GM11168 (cell line): ENCODE data around the gene CTBP1.

Experiments
- in situ Hi-C: fragments of 300-500 bp; cut with MboI; formaldehyde crosslinking; loops from one replicate; pipeline ENCODE4 v1.12.0; 2022; ENCODE audit warnings: low sequenced_read_pairs; ENCODE audit not compliant: unreplicated experiment

The CTBP1 gene

GRCh38 chr4:1285151-1285789 lies 36.3 kb upstream of the CTBP1 start:
- in situ Hi-C loops, result no loop called here

- in situ Hi-C loops, result no loop called here
Observed at GRCh38 chr4:1283711-1284110, 34.8 kb upstream of the CTBP1 start.

GRCh38 chr4:1279253-1279652 lies 30.3 kb upstream of the CTBP1 start:
- in situ Hi-C loops, result no loop called here

GRCh38 chr4:1277667-1278665 lies 29.0 kb upstream of the CTBP1 start:
- in situ Hi-C loops, result no loop called here

- in situ Hi-C loops, result no loop called here
Observed at GRCh38 chr4:1276984-1277383, 28.1 kb upstream of the CTBP1 start.

DNA sequence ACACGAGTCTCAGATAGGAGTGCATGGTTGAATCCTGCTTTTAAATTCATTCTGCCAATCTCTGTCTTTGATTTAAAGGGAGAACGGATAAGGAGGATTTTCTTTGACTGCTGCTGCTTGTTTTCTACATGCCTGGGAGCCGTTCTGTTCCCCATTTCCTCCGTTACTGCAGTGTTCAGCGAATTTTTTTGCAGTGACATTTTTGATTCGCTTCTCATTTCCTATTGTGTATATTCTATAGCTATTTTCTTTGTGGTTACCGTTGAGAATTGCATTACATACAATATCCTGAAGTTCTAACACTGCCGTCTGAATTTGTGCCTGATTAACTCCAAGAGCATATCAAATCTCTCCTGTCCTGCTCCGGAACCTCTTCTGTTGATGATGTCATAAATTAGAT lies 25.9 kb upstream of the CTBP1 start:
- in situ Hi-C loops, result no loop called here

GRCh38 chr4:1271686-1272085 lies 22.8 kb upstream of the CTBP1 start:
- in situ Hi-C loops, result no loop called here

GRCh38 chr4:1269209-1269608 lies 20.3 kb upstream of the CTBP1 start:
- in situ Hi-C loops, result loop anchor here (5.0 to 10.0 kb wide), 2 partner anchors 104 to 137 kb away; no protein-coding TSS in a partner anchor

DNA sequence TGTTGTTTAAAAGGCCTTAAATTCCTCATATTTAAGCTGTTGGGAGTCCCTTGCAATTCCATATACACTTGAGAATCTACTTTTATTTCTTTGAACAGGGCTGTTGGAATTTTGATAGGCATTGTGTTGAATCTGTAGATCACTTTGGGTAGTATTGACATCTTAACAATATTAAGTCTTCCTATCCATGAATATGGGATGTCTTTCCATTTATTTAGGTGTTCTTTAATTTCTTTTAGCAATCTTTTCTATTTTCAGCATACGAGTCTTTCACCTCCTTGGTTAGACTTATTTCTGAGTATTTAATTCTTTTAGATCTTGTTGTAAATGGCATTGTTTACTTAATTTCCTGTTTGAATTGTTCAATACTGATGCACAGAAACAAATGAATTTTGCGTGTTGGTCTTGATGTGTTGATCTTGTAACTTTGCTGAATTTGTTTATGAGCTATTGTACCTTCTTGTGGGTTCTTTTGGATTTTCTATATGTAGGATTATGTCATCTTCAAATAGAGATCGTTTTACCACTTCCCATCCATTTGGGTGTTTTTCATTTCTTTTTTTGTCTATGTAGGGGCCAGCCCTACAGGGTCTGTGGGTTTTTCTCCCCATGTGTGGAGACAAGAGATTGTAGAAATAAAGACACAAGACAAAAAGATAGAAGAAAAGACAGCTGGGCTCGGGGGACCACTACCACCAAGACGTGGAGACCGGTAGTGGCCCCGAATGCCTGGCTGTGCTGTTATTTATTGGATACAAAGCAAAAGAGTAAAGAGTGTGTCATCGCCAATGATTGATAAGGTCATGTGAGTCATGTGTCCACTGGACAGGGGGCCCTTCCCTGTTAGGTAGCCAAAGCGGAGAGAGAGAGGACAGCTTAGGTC lies 18.2 kb upstream of the CTBP1 start:
- in situ Hi-C loops, result loop anchor here (5.0 to 10.0 kb wide), 2 partner anchors 102 to 135 kb away; no protein-coding TSS in a partner anchor

- in situ Hi-C loops, result loop anchor here (5.0 to 10.0 kb wide), 2 partner anchors 101 to 133 kb away; no protein-coding TSS in a partner anchor
Observed at GRCh38 chr4:1265351-1265750, 16.4 kb upstream of the CTBP1 start.

DNA sequence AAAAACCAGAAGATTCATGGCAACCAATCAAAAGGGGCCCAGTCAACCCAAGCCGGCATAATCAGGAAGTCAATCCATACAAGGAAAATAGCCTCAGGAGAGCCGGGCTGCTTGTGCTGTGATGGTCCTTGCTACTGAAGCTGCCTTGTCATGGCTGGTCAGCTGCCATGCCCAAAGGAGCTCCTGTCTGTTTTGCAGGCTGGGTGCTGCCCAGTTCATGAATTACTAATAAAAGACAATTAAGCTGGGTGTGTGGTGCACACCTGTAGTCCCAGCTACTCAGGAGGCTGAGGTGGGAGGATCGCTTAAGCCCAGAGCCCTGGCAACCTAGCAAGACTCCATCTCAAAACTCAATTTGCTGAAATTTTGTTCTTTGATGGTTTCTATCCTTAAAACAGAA lies 16.0 kb upstream of the CTBP1 start:
- in situ Hi-C loops, result loop anchor here (5.0 to 10.0 kb wide), 2 partner anchors 100 to 133 kb away; no protein-coding TSS in a partner anchor

- in situ Hi-C loops, result loop anchor here (10.0 kb wide), 1 partner anchor 97 kb away; no protein-coding TSS in a partner anchor
Observed at GRCh38 chr4:1261107-1261928, 12.4 kb upstream of the CTBP1 start.

- in situ Hi-C loops, result loop anchor here (10.0 kb wide), 1 partner anchor 96 kb away; no protein-coding TSS in a partner anchor
Observed at GRCh38 chr4:1260418-1261106, 11.6 kb upstream of the CTBP1 start.

DNA sequence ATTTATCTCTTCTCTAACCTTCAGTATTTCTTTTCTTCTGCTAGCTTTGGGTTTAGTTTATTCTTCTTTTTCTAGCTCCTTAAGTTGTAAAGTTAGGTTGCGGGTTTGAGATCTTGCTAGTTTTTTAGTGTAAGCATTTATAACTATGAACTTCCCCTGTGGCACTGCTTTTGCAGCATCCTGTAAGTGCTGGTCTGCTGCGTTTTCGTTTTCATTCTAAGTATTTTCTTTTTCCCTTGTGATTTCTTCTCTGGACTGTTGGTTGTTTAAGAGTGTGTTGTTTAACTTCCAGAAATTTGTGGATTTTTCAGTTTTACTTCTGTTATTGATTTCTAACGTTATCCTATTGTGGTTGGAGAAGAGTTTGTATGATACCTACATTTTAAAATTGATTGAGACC lies 11.0 kb upstream of the CTBP1 start:
- in situ Hi-C loops, result loop anchor here (10.0 kb wide), 1 partner anchor 95 kb away; no protein-coding TSS in a partner anchor

DNA sequence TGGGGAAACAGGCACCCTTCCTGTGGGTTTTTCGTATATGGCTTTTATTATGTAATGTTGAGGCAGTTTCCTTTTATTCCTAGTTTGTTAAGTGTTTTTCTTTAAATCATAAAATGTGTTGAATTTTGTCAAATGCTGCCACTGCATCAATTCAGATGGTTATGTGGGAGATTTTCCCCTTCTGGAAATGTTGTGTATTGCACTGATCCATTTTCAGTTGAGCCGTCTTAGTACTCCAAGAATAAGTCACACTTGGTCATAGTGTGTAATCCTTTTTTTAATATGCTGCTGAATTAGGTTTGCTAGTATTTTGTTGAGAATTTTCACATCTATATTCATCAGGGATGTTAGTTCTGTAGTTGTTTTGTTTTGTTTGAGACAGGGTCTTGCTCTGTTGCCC lies 9.5 kb upstream of the CTBP1 start:
- in situ Hi-C loops, result no loop called here

GRCh38 chr4:1255699-1256098 lies 6.8 kb upstream of the CTBP1 start:
- in situ Hi-C loops, result no loop called here

GRCh38 chr4:1255151-1255550 lies 6.2 kb upstream of the CTBP1 start:
- in situ Hi-C loops, result no loop called here

GRCh38 chr4:1253831-1254230 lies 4.9 kb upstream of the CTBP1 start:
- in situ Hi-C loops, result no loop called here
